ACC112 (cell line): Measurements from ENCODE around the gene PARD3B.
"Not testable (repeated sequence)": the region's sequence is repeated elsewhere in the genome, so short reads cannot be mapped to it uniquely, and the experiment has no call there.

Source experiments
- H2AFZ ChIP-seq: fragments of 200-600 bp; sonication (generic); one replicate; pipeline ENCODE4 v1.6.0; 2017; ENCODE audit warnings: antibody characterized with exemption, low read length; ENCODE audit not compliant: unreplicated experiment
- H3K27ac ChIP-seq: fragments of 200-600 bp; sonication (generic); 2 replicates; pipeline ENCODE4 v1.5.1; 2014; ENCODE audit warnings: low read depth, mild to moderate bottlenecking, antibody characterized with exemption, low read length, moderate library complexity
- H3K27me3 ChIP-seq: fragments of 200-600 bp; sonication (generic); 2 replicates; pipeline ENCODE4 v1.6.1; 2014; ENCODE audit warnings: mild to moderate bottlenecking, antibody characterized with exemption, low read length, moderate library complexity, mixed read lengths; ENCODE audit not compliant: insufficient read depth
- H3K36me3 ChIP-seq: fragments of 200-600 bp; sonication (generic); 2 replicates; pipeline ENCODE4 v1.6.1; 2016; ENCODE audit warnings: mild to moderate bottlenecking, antibody characterized with exemption, low read length, moderate library complexity, mixed read lengths; ENCODE audit not compliant: insufficient read depth
- H3K4me1 ChIP-seq: fragments of 200-600 bp; sonication (generic); one replicate; pipeline ENCODE4 v1.6.1; 2016; ENCODE audit warnings: low read length, mixed read lengths; ENCODE audit not compliant: insufficient read depth, unreplicated experiment, control insufficient read depth
- H3K4me3 ChIP-seq: fragments of 200-600 bp; sonication (generic); 2 replicates; pipeline ENCODE4 v1.5.1; 2014; ENCODE audit warnings: mild to moderate bottlenecking, low read depth, low read length
- H3K79me2 ChIP-seq: fragments of 200-600 bp; sonication (generic); one replicate; pipeline ENCODE4 v1.6.0; 2016; ENCODE audit warnings: low read length; ENCODE audit not compliant: control insufficient read depth, unreplicated experiment, insufficient read depth

The PARD3B gene

DNA sequence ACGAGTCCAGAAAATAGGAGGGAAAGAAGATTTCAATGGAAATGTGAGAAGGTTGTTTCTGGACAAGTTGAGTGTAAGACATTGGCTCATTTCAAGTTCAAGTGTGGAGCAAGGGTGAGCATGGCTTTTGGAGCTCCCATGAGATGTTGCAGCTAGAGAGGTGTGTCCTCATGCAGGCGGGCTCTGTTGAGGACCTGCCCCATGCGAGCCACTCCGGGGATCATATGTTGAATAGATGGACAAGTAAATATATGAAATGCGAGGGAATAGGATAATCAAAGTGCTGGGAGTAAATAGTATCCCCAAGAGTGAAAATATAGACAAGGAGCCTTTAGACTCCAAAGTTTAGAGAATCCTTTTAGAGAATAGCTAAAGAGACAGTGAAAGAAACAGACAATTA is 936.6 kb downstream of the PARD3B start:
- no peaks in the 10 kb centered on the region for H3K79me2 ChIP-seq
- H3K27ac ChIP-seq = no peak overlapping the region
- H2AFZ ChIP-seq = no peak overlapping the region
- no peaks in the 10 kb centered on the region for H3K36me3 ChIP-seq
- no peak overlapping the region for H3K4me3 ChIP-seq
- no peaks in the 10 kb centered on the region for H3K4me1 ChIP-seq
- no peaks in the 10 kb centered on the region for H3K27me3 ChIP-seq

DNA sequence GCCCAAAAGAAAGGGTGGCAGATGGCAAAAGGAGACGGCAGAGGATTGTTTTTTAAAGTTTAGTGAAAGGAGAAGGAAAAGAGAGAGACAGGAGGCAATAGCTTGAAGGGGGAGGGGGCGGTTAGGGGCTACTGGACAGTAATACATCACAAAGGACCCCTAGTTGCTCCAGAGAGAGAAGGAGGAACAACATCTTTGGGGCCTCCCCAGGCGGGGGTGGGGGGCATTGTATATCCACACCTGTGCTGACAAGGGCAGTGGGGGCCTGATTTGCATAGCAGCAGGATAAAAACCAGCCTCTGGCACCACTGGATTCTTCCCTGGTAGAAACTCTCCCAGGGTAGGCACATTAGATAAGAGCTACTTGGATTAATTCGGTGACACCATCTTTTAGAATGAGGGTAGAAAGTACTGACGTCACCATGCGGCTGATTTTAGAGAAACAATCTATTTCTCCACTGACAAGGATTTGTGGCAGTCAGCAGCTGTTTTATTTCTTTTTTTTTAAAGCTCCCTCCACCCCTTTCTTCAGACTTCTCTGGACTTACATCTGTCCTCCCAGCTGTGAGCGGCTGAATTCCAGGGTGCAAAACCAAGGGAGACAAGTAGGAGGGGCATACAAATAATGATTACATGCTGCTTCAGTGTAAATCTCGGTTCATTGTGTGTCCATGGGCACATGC is 937.3 kb downstream of the PARD3B start:
- H3K4me3 ChIP-seq = no peak overlapping the region
- no peak overlapping the region for H2AFZ ChIP-seq
- H3K36me3 ChIP-seq = no peaks in the 10 kb centered on the region
- no peaks in the 10 kb centered on the region for H3K79me2 ChIP-seq
- H3K27me3 ChIP-seq = no peaks in the 10 kb centered on the region
- no peaks in the 10 kb centered on the region for H3K4me1 ChIP-seq
- no peak overlapping the region for H3K27ac ChIP-seq

DNA sequence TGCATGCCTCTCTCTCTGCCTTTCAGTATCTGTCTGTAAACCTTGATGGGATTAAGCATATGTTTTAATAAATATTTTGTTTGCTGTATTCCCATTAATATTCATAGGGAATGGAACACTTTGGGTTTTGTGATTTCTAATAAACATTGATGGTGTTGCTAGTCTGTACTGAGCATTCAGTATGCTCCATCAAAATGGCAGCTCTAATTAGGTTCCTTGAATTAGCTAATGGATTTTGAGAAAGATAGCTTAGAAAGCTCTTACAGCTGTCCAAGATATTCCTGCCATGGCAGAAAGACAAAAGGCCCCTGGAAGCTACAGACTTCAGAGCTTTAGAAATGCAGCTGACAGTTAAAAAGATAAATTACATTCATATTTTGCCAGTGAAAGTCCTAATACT is 937.8 kb downstream of the PARD3B start:
- Histone ChIP-seq H3K79me2 (no peaks in the 10 kb centered on the region), H2AFZ (no peak overlapping the region), H3K36me3 (no peaks in the 10 kb centered on the region), H3K27ac (no peak overlapping the region), H3K4me3 (no peak overlapping the region), H3K4me1 (no peaks in the 10 kb centered on the region), H3K27me3 (no peaks in the 10 kb centered on the region)

DNA sequence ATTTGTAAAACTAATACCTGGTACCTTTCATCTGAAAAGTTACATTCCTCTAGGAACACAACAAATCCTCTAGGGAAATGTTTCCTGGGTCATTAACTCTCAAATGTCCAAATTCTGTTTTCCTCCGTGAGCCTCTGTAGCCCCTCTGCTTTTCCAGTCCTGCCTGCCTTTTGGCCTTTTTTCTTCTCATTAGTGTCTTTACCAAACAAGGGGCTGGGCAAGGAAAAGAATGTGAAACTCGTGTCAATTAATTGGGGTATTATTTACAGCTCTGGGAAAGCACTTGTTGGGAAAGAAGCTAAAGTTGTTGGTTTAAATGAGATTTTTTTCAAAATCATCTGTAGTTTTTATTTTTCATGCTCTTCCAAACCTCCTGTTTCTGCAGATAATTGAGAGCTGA is 938.9 kb downstream of the PARD3B start:
- Histone ChIP-seq H3K27me3 (no peaks in the 10 kb centered on the region), H3K4me1 (no peaks in the 10 kb centered on the region), H3K27ac (no peak overlapping the region), H3K4me3 (no peak overlapping the region), H3K36me3 (no peaks in the 10 kb centered on the region), H2AFZ (no peak overlapping the region), H3K79me2 (no peaks in the 10 kb centered on the region)

DNA sequence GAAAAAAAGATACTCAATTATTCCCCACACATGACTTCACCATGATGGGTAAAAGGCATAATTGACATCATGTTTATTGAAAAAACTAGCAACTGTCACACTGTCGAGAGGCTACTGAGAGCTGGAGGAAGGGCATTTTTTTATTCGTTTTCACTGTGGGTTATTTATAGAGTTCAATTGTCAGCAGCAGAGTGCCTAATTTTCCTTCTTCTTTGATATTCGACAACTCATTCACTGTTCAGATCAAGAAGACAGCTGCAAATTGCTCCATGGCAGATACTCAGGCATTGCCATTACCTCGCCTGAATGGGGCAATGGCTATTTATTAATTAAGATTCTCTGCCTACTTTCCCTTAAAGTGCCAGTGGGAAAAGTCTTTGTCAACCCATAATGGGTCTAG is 939.5 kb downstream of the PARD3B start:
- H3K4me1 ChIP-seq = no peaks in the 10 kb centered on the region
- H3K36me3 ChIP-seq = no peaks in the 10 kb centered on the region
- H3K27ac ChIP-seq = no peak overlapping the region
- no peak overlapping the region for H2AFZ ChIP-seq
- no peaks in the 10 kb centered on the region for H3K79me2 ChIP-seq
- no peak overlapping the region for H3K4me3 ChIP-seq
- H3K27me3 ChIP-seq = no peaks in the 10 kb centered on the region

DNA sequence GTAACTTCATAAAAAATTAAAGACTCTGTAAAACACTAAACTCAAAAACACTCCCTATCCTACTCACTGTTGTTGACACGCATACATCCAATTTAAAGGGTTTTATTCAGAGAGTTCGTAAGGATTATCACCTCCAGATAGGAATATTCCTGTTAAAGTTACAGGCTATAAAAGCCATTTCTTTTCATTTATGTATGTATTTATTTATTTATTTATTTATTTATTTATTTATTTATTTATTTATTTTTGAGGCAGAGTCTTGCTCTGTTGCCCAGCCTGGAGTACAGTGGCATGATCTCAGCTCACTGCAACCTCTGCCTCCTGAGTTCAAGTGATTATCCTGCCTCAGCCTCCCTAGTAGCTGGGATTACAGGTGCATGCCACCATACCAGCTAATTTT is 948.3 kb downstream of the PARD3B start:
- H2AFZ ChIP-seq, H3K4me3 ChIP-seq, H3K4me1 ChIP-seq, H3K36me3 ChIP-seq, H3K79me2 ChIP-seq, H3K27me3 ChIP-seq, H3K27ac ChIP-seq: not testable (repeated sequence)

DNA sequence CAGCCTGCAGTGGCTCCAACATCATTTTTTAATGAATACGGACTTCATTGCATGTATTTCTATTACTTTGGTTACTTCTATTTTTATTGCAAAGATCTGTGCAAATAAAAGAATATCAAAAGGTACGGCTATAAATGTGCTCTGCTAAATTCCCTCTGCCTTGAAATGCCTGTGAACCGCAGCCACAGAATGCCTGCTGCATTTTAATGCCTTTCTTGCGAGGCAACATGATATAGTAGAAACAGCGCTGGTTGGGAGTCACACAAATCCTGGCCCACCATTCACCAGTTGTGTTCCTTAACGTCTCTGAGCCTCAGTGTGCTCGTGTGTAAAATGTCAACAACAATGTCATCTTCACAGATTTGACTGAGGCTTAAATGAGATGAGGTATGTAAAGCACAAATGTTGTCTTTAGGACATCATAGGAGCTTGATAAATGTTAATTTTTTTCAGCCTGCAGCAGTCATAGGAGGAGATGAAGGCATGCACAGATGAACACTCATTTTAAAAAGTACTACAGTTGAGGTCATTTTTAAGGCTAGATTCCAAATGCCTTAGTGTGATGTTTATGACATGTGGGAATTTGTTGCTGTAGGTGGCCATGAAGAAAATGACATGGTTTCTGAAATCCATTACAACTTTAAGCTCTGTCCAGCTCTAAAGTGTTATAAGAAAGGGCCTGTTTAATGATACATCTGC is 949.4 kb downstream of the PARD3B start:
- H3K27ac ChIP-seq = no peak overlapping the region
- no peaks in the 10 kb centered on the region for H3K4me1 ChIP-seq
- no peak overlapping the region for H2AFZ ChIP-seq
- no peak overlapping the region for H3K4me3 ChIP-seq
- no peaks in the 10 kb centered on the region for H3K79me2 ChIP-seq
- no peaks in the 10 kb centered on the region for H3K36me3 ChIP-seq
- H3K27me3 ChIP-seq = no peaks in the 10 kb centered on the region

DNA sequence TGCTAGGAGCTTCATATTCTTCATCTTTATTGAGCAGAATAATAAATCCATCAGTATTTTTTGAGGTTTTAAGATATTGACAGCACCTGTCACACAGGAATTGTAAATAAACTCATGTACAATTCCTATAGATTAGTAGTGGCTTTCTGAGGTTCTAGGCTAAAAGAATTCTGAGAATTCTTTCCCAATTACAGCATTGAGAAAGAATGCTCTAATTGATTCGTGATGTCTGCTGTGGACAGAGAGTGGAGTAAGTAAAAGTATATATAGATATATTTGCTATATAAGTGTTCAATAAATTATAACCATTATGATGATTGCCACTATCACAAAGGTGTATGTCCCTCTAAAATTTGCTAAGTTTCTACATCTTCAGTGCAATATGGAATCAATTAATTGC is 950.5 kb downstream of the PARD3B start:
- Histone ChIP-seq H3K27me3 (no peaks in the 10 kb centered on the region), H3K79me2 (no peaks in the 10 kb centered on the region), H3K27ac (no peak overlapping the region), H2AFZ (no peak overlapping the region), H3K4me1 (no peaks in the 10 kb centered on the region), H3K36me3 (no peaks in the 10 kb centered on the region), H3K4me3 (no peak overlapping the region)

DNA sequence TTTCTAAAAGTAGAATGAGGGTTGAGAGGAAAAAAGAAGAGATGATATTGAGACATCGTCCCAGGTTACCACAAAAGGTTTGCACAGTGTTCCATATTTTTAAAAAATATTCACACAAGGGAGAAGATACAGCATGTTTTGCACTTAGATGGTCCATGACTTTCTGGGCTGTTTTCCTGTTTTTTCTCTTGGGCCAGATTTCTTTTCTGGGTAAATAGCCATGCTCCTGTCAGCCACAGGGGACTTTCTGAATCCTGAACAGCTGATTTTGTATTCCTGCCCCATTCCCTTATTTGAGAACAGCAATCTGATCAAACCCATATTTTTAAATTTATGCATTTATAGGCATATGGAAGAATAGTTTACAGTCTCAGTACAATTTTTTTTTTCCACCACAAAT is 951.1 kb downstream of the PARD3B start:
- Histone ChIP-seq H3K79me2 (no peaks in the 10 kb centered on the region), H3K4me3 (no peak overlapping the region), H3K4me1 (no peaks in the 10 kb centered on the region), H3K27me3 (no peaks in the 10 kb centered on the region), H3K27ac (no peak overlapping the region), H2AFZ (no peak overlapping the region), H3K36me3 (no peaks in the 10 kb centered on the region)

DNA sequence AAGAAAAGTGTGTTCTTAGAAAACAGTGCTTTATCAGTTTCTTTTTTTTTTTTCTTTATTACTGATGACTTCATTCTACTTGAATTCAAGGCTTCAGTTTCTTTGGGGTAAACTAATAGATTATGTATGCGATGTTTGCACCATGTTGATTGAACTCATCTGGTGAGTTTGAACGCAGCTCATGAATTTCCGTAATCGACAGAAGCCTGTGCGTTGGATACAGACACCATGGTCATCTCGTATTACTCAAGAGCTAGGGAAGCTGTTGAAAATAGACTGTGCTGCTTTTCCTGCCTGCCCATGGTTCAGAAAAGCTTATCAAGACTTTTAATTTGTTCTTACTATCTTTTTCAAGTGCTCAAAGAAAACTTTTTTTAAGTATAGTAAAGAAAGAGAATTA is 951.5 kb downstream of the PARD3B start:
- Histone ChIP-seq H2AFZ (no peak overlapping the region), H3K36me3 (no peaks in the 10 kb centered on the region), H3K27me3 (no peaks in the 10 kb centered on the region), H3K4me3 (no peak overlapping the region), H3K4me1 (no peaks in the 10 kb centered on the region), H3K27ac (no peak overlapping the region), H3K79me2 (no peaks in the 10 kb centered on the region)

DNA sequence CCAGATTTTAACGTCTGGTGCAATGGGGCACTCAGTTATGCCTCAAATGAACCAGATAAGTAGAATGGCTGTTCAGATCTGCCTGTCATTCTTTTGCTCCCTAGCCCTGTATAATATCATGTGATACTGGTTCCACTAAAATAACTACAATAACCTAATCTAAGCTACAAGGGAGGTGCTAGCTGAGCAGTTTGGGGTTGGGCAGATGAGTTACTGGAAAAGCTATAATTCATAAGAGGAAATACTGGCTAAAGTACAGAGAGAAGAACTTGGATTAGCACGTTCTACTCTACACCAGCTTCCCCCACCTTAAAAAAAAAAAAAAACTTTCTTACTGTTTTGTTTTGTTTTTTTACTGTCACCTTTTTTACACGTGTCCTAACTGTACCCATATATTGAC is 953.7 kb downstream of the PARD3B start:
- H3K27me3 ChIP-seq = no peaks in the 10 kb centered on the region
- no peaks in the 10 kb centered on the region for H3K4me1 ChIP-seq
- no peaks in the 10 kb centered on the region for H3K36me3 ChIP-seq
- H3K4me3 ChIP-seq = no peak overlapping the region
- no peak overlapping the region for H2AFZ ChIP-seq
- H3K27ac ChIP-seq = no peak overlapping the region
- no peaks in the 10 kb centered on the region for H3K79me2 ChIP-seq
